GM18909 (cell line): ENCODE results near the gene STPG2.

Source experiments
- ATAC-seq: cut with Tn5 transposase; IDR thresholded peaks from one replicate; pipeline ENCODE4 v1.9.1; 2021; ENCODE audit warnings: mild to moderate bottlenecking; ENCODE audit not compliant: unreplicated experiment, poor library complexity

STPG2 gene

GRCh38 chr4:97851115-97851514, 292.2 kb downstream of the STPG2 start:
- no peak for ATAC-seq

- no peak for ATAC-seq
These were observed 297.5 kb downstream of the STPG2 start for GRCh38 chr4:97845758-97846157.

DNA sequence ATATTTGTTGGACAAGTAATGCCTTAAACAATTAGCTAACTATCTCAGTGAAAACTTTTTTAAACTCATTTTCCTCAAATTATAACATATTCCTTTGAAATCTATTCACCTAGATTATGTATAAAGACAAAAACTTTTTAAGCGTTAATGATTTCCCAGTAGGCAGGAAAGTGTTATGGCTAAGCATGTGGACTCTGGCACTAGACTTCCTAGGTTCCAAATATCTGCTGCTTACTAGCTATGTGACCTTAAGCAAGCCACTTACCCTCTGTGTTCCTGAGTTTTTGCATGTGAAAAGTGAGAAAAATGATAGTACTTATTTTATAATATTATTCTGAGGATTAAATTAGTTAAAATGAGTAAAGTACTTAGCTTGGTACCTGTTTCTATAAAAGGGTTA, 301.8 kb downstream of the STPG2 start:
- ATAC-seq = no peak

GRCh38 chr4:97836662-97837061, 306.6 kb downstream of the STPG2 start:
- ATAC-seq = no peak

GRCh38 chr4:97828646-97829045, 314.6 kb downstream of the STPG2 start:
- ATAC-seq = no peak

GRCh38 chr4:97819294-97819693, 324.0 kb downstream of the STPG2 start:
- no peak for ATAC-seq

- ATAC-seq = no peak
These were observed 330.5 kb downstream of the STPG2 start for GRCh38 chr4:97812768-97813167.

DNA sequence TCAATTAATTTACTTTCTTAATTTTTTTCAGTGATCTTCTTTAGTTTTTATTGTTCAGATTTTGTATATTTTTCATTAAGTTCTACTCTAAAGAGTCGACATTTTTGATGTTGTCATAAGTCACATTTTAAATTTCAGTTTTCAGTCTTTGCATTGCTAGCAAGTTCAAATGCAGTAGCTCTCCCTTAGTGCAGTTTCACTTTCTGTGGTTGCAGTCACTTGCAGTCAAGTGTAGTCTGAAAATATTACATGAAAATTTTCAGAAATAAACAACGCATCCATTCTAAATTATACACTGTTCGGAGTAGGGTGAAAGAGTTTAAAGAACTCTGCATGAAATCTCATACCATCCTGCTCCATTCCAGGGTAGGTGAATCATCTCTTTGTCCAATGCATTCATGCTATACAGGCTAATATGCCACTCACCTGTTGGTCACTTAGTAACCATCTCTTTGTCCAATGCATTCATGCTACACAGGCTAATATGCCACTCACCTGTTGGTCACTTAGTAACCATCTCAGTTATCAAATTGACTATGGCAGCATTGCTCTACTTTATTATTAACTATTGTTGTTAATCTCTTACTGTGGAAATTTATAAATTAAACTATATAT, 356.9 kb downstream of the STPG2 start:
- ATAC-seq = no peak

GRCh38 chr4:97778174-97778573, 365.1 kb downstream of the STPG2 start:
- no peak for ATAC-seq

DNA sequence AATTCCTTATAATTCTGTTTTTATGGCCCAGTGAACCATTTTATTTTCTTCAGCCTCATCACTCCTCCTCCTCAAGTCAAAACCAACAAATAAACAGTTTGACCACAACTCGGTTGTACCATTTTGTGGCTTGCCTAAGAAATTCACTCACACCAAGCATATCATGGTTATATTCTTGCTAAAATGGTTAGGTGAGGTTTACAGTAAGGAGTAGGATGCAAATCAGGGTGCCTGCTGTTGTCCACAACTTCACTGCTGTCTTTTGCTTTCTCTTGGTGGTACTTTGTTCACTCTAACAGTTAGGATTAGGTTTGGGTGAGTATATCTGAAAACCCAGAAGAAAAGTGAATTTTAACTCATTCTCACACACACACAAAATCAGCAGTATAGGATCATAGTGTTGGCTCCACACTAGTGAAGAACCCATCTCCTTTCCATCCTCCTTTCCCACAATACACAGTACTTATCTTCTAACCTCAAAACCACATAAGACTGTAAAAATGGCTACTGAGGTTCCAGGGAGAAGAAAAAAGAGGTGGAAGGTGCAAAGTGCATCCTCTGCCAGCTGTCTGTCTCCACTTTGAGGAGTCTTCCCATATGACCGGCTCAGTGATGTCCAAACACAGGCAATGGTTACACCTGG, 368.8 kb downstream of the STPG2 start:
- ATAC-seq = no peak

DNA sequence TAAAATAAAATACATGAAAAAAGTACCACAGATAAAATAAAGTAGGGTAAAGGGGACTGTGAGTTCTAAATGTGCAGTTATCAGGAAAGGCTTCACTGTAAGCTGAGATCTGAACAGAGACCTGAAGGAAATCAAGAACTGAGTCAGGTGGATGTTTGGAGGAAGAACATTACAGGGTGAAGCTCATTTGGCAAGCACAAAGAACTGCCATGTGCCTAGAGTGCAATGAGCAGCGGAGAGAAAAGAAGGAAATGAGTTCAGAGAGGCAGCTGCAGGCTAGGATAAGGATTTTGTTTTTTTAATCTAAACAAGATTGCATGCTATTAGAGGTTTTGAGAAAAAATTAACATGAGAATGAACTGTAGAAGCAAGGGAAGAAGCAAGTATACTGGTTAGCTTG, 373.1 kb downstream of the STPG2 start:
- no peak for ATAC-seq

DNA sequence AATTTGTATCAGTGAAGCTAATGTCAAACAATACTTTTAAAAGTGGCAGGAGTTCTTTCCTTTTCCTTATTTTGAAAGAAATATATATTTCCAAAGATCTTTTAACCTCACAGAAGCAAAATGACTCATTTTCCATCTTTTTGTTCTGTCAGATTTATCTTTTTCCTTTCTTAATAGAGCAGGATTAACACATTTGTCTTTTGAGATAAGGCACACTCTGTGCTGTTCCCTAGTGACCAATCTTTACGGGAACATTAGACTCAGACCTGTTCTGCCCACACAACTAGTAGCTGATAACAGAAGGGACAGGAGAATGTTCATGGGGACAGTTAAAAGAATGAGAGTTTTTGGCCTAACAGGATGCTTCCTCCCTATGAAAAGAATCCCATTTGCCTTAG, 381.2 kb downstream of the STPG2 start:
- no peak for ATAC-seq

DNA sequence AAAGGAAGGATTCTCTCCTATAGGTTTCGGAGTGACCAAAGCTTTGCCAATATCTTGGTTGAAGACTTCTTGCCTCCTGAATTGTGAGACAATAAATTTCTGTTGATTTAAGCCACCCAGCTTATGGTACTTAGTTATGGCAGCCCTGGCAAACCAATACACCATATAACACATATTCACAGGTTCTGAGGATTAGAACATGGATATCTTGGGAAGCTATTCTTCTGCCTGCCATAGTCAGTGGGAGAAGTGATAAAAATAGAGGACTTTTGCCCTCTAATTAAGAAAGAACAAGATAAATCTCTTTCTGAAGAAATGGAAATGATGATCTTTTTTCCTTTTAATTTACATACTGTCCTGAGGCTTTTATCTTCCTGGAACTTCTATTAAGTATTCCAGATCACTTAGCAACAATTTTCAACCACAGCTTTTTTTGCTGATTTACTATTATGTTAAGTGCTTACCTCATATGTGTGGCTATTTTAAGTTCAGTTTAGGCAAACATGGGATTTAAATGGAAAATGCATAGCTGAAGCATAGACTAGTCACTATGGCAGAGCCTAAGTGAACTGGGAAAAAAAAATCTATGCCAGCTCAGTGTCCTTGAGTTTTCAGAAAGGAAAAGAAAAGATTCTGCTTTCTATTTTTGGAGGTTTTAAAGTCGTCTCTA, 381.7 kb downstream of the STPG2 start:
- ATAC-seq = no peak

DNA sequence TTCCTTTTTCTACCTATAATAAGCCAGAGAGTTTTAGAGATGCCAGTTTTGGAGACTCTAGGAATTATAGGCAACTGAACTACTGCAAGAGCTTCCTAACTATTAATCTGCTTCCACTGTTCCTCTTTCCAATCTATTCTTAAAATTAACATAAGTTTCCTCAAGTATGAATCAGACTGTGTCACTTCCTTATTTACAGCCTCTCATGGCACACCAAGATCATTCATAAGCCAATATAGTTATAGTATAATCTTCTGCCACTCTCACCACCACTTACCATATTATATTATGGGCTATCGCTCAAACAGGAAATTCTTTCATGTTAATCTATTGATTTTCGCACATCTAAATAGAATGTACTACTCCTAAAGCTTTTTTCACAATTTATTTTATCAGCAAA, 383.5 kb downstream of the STPG2 start:
- ATAC-seq = no peak

DNA sequence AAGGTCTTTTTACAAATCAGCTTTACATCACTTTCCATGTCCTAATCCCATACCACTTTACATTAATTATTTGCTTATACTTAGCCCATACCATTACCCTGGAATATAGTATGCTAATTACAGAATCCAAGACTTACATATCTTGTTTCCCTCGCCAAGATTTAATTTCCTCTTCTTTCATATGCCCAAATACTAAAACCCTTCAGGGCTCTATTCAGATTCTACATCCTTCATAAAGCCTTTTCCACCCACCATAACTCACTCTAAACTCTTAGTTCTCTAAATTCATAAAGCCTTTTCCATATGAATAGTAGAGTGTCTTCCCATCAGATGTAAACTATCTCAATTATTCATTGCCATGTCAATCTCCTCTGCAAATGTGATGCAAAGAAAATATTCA, 390.7 kb downstream of the STPG2 start:
- ATAC-seq = no peak

DNA sequence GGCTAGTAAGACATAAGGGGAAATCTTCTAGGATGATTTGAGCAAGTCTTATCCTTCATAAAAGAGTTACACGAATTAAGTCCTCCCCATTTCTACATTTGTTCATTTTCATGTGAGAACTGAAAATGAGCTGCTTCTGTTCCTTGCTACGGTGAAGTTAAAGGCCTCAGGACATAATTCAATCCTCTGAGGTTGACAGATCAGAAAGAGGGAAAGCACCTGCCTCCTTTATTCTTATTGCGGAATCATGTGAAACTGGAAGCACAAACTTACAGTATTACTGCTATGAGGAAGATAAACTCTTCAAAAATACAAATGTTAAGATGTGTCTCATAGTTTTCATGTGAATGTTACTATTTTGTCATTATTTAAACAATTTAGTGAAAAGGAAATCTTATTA, 395.3 kb downstream of the STPG2 start:
- no peak for ATAC-seq

- no peak for ATAC-seq
These were observed 422.3 kb downstream of the STPG2 start for GRCh38 chr4:97720869-97721432.

DNA sequence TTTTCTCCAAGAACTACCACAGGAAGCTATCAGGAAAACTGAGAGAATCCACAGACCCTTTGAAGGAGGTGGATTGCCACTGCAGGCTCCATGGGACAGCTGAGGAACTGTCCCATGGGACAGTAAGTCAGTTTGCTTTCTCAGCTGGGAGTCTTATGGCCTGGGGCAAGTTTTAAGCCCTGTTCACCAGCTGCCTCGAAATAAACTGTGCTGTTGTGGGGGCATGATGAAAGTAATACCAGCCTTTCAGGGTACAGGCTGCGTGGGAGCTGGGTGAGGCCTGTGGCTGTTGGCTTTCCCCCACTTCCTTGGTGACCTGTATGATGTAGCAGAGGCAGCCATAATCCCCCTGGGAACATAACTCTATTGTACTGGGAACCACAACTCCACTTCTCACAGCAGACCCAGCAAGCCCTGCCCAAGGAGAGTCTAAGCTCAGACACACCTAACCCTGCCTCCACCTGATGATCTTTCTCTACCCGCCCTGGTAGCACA, 452.1 kb downstream of the STPG2 start:
- no peak for ATAC-seq

DNA sequence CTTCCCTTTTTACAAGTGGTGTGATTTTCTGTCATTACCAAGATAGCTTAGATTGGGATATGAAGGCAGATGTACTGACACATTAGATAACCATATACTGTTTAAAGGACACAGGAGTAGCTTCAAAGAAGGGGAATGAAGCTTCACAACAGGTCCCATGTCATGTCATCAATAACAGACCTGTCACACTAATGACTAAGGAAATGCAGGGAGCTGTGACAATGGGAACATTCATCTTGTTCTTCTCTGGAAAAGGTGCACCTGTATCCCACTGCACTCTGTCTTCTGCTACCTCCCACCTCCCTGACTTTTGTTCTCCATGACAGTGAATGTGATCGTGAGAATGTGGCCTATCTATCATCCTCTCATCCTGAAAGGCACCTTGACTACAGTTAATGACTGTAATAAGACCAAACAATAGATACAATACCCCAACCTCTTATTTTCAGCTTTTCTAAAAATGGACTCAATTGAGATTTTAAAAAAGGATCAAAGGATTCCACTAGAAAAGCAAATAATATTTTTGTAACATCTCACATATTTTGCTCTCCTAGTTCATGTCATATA, 472.5 kb downstream of the STPG2 start:
- ATAC-seq = no peak

GRCh38 chr4:97665553-97665952, 477.7 kb downstream of the STPG2 start:
- ATAC-seq = no peak

GRCh38 chr4:97664741-97665140, 478.5 kb downstream of the STPG2 start:
- ATAC-seq = no peak
